Inferior parietal cortex (tissue), 1 donor: ENCODE results near the gene TTLL3.
"Not testable (repeated sequence)": the region's sequence is repeated elsewhere in the genome, so short reads cannot be mapped to it uniquely, and the experiment has no call there.

Experiments used
- DNase-seq: peaks from one replicate; pipeline ENCODE4 v3.0.0-alpha.2; 2016; ENCODE audit errors: extremely low spot score

Gene TTLL3

DNA sequence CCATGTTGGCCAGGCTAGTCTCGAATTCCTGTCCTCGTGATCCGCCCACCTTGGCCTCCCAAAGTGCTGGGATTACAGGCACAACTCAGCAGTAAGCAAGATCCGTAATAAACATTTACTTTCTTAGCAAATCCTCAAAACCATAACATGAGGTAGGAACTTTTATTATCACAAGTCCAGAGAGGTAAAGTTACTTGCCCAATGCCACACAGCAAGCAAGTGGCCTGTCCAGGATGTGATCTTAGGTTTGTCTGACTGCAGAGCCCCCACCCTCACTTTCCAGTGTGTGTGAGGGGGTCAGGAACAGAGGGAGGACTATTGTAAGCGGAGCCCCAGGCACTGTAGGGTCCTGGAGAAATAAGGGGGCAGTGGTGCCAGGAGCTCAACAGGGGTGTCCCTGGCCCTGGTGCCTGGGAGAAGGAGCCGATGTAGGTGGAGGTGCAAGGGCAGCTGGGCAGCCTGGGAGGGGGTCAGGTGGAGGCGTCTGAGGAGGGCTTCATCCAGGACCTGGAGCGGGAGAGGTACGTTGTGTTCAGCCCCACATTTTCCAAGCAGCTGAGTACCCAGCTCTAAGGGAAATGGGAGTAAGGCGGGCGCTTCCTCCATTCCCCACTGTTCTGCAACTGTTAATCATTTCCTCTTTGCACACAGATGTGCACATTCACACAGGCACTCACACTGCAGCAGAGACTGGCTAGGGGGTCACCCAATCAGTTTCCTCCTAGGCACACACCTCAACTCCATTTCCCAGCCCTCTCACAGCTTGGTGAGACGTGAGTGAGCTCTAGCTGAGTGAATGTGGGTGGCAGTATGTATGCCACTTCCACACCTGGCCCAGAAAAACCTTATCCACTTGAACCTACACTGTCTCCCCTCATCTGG lies 27.9 kb downstream of the TTLL3 start:
- no peak for DNase-seq

- no peak for DNase-seq
Observed at GRCh38 chr3:9838856-9839255, 28.8 kb downstream of the TTLL3 start.

GRCh38 chr3:9841015-9841414 lies 31.0 kb downstream of the TTLL3 start:
- no peak for DNase-seq

DNA sequence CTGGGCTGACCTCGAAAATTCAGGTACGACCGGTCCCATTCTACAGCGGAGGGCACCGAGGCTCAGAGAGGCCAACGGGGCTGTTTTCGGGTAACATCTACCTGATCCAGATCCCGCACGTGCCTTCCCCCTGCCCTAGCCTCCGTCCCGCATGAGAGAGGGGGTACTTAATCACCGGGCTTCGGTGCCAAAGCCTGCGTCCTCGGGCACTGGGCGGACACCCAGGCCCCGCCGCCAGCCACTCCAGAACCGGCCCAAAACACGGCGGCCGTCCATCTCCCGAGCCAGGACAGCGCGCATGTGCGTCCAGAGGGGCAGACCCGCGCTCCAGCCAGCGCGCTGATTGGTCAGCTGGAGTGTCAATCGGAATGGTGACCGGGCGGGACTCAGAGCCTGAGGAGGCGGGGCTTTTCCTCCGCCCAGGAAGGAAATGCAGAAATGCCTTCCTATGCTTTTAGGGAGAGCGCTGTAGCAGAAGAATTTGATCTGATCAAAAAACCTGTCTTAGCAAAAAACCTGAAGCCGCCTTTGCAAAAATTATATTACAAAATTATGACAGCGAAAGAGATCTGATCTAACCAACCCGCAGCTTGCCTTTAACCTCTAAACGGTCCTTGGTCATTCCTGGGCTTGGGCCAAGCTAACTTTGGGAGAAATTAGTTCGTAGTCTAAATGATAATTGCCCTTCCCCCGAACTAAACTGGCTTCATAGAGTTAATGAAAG lies 33.8 kb downstream of the TTLL3 start, which contains the start of gene RPUSD3:
RPUSD3 (minus strand) TSS at position 294 of the 724 bp plus-strand sequence; CDS start at position 276, 18 bp downstream.
- DNase-seq = peak; percentile 98

DNA sequence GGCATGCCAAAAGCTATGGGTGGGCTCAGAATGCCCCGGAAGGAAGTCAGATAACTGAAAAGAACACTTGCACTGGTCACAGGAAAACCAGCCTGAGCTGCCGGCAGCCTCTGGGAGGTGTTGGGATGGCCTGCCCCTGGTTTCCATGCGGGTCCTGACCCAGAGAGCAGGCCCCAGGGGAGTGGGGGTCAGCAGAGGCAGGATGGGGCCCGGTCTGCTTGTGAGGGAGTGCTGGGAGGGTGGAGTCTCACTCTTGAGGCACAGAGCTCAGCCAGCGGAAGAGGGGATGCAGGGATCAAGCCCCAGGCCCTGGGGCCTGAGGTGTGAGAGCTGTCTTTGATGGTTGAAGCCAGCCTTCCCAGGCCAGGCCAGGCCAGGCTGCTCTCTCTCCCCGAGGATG lies 36.2 kb downstream of the TTLL3 start:
- no peak for DNase-seq

GRCh38 chr3:9846931-9847488 lies 36.9 kb downstream of the TTLL3 start:
- no peak for DNase-seq

DNA sequence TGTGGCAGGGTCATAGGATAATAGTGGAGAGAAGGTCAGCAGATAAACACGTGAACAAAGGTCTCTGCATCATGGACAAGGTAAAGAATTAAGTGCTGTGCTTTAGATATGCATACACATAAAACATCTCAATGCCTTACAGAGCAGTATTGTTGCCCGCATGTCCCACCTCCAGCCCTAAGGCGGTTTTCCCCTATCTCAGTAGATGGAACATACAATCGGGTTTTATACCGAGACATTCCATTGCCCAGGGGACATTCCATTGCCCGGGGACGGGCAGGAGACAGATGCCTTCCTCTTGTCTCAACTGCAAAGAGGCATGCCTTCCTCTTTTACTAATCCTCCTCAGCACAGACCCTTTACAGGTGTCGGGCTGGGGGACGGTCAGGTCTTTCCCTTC lies 37.8 kb downstream of the TTLL3 start:
- DNase-seq = not testable (repeated sequence)

DNA sequence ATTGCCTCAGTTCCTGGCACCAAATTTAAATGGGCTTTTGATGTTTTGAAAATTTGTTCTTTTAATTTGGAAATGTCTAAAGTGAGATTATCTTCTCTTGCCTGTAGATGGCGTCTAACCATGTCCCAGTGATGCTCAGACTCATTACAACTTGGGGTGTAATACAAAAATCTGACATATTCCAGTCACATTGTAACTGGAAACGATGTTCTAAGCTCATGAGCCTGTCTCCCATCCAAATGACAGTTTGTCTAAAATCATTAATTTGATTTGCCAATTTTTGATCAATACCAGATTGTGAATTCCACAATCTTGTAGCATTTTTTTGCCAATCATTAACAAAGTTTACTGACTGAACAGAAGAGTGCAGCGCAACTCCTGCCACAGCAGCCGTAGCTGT lies 38.8 kb downstream of the TTLL3 start:
- peak; percentile 44 for DNase-seq

DNA sequence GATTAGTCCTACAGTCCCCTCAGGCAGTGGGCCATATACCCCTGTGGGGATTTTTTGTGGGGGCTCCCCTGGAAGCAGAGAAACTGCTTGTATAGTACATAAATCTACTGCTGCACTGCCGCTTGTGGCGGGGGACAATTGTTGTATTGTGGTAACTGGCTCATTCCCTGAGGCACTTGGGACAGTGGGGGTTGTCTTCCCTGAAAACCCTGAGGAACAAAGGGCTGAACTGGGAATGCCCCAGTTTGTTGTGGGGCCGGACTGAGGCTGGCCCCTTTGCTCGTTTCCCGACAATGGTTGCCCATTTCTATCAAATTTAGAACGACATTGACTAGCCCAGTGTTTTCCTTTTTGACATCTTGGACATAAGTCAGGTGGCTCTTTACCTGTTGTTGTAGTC lies 41.3 kb downstream of the TTLL3 start:
- not testable (repeated sequence) for DNase-seq

DNA sequence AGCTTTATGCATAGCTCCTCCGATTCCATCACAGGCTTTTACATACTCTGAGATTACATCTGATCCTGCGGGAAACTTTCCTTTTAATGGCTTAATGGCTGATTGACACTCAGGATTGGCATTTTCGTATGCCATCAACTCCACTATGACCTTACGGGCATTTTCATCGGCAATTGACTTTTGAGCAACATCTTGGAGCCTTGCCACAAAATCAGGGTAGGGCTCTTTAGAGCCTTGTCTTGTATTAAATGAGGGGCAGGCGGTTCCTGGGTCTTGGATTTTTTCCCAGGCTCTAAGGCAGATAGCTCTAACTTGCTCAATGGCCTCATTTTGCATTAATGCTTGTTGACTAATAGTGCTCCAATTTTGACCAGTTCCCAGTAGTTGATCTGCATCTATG lies 41.9 kb downstream of the TTLL3 start:
- DNase-seq = not testable (repeated sequence)

GRCh38 chr3:9852528-9852927 lies 42.5 kb downstream of the TTLL3 start:
- no peak for DNase-seq

- DNase-seq = not testable (repeated sequence)
Observed at GRCh38 chr3:9854291-9854940, 44.4 kb downstream of the TTLL3 start.

GRCh38 chr3:9855594-9855993 lies 45.5 kb downstream of the TTLL3 start:
- no peak for DNase-seq

DNA sequence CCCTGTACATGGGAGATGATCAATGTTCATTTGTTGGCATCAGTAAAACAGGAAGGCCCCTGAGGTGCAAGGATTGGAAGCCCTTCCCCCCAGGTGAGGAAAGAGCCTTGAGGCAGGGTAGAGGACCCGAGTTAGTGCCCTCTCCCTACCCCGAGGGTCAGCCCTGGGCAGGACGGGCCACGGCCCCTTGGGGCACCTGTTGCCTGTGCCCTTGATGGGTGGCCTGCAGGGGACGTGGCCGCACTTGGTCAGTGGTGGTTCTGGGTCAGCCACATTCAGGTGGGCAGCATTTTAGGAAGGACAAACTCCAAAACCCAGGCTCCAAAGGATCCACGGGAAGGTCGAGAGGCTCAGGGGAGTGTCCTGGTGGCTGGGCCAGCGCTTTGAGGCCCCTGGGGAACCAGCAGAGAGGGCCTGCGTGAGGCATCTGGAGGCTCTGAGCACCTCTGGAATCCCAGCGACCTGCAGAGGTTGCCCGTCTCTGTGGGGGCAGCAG lies 49.5 kb downstream of the TTLL3 start:
- DNase-seq = no peak

GRCh38 chr3:9861201-9861600 lies 51.1 kb downstream of the TTLL3 start:
- DNase-seq = no peak

DNA sequence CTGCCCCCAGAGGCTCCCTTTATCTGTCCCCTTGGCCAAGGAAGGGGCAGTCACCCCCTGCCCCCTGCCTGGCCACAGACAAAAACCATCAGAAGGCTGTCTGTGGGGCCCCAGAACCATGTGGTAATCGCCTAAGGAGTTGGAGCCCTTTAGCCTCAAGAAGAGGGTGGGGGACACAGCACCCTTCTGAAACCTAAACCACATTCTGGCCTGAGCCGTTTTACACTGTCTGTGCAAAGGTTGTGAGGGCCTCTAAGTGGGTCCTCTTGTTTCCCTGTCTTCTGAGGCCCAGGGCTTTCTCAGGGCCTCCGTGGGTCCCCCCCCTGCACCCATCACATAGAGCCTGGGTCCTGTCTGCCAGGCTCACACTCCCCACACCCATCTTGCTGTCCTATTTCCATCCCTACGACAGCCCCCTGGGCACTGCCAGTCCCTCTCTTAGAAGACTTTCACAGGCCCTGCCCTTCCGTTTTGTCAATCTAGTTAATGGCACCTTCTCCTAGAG lies 51.6 kb downstream of the TTLL3 start:
- DNase-seq = no peak

- no peak for DNase-seq
Observed at GRCh38 chr3:9862391-9863057, 52.5 kb downstream of the TTLL3 start.

DNA sequence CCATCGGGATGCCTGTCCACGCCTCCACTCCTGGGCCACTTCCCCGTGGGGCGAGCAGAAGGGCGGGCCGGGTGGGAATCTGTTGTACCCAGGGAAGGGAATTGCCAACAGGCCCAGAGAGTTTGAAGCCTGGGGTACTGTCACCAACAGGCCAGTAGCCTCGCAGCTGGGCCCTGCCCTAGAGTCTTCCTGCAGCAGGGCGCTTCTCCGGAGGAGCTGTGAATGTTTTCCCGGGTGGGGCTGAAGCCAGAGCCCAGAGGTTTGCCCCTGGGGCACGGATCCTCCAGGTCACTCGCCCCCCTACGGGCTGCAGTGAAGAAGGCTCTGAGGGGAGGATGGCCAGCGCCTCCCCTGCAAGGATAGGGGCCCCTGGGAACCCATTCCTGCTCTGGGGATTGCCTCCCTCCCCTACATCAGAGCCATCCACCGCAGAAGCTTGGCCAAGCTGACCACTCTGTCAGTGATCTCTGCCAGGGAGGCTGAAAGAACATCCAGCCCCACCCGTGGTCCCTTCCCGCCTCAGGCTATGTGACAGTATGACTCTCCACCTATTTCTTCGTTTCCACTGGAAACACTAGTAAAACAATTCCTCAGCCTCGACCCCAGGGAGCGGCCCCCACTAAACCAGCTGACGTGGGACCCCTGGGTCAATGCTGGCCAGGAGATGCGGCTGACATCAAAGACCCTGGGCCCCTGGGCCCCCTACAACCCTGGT lies 53.2 kb downstream of the TTLL3 start:
- DNase-seq = no peak

GRCh38 chr3:9864200-9864927 lies 54.3 kb downstream of the TTLL3 start:
- DNase-seq = peak; percentile 61
